ENCODE results near the gene RBM15.

Gene RBM15

GRCh38 chr1:110307239-110307974, 31.8 kb upstream of the RBM15 start:
- Histone ChIP-seq H3K4me3 (ENCODE audit: low read length) (no peak overlapping the region), H3K79me2 (ENCODE audit: control insufficient read depth, low read length) (no peaks in the 10 kb centered on the region), H3K27ac (ENCODE audit: low read depth, low read length) (no peak overlapping the region), H3K9me3 (ENCODE audit: control insufficient read depth, insufficient read depth, low read length) (no peaks in the 10 kb centered on the region), H3K4me2 (ENCODE audit: low read length) (no peak overlapping the region), H3K9me2 (replicated peaks; ENCODE audit: control insufficient read depth, low read length) (no peaks in the 10 kb centered on the region), H4K20me1 (ENCODE audit: control insufficient read depth, insufficient read depth, low read depth, low read length) (no peaks in the 10 kb centered on the region), H3K36me3 (ENCODE audit: control insufficient read depth, low read length) (no peaks in the 10 kb centered on the region), H3F3A (ENCODE audit: control insufficient read depth, insufficient read depth) (no peaks in the 10 kb centered on the region), H3K4me1 (ENCODE audit: control insufficient read depth, low read length) (no peaks in the 10 kb centered on the region), H3K27me3 (ENCODE audit: control insufficient read depth, low read length) (no peaks in the 10 kb centered on the region)
- TF ChIP-seq EZH2phosphoT487 (IDR thresholded peaks at IDR 0.05; ENCODE audit: borderline replicate concordance, low read length) (no peak), CTCF (IDR thresholded peaks at IDR 0.05; ENCODE audit: low read depth, low read length, poor library complexity, severe bottlenecking) (no peak)

DNA sequence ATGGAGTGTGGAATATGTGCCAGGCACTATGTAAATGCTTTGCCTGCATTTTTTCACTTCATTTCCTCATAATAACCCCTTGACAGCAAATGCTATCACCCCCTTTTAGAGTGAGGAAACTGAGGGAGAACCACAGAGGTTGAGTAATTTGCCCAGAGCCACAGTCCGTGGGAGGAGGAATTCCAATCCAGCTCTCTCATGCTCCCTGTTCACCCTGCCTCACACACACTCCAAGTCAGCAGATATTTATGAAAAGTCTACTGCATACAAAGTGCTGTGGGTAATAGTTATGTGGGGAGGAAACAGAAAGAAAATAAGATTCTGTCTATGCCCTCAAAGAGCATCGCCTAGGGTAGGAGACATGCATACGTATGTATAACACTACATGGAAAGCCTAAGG, 30.9 kb upstream of the RBM15 start:
- no peaks in the 10 kb centered on the region for H3K9me3 ChIP-seq (ENCODE audit: control insufficient read depth, insufficient read depth, low read length)
- no peak overlapping the region for H3K27ac ChIP-seq (ENCODE audit: low read depth, low read length)
- no peak overlapping the region for H3K4me3 ChIP-seq (ENCODE audit: low read length)
- H3F3A ChIP-seq (ENCODE audit: control insufficient read depth, insufficient read depth) = no peaks in the 10 kb centered on the region
- no peaks in the 10 kb centered on the region for H3K36me3 ChIP-seq (ENCODE audit: control insufficient read depth, low read length)
- no peaks in the 10 kb centered on the region for H4K20me1 ChIP-seq (ENCODE audit: control insufficient read depth, insufficient read depth, low read depth, low read length)
- TF ChIP-seq CTCF (IDR thresholded peaks at IDR 0.05; ENCODE audit: low read depth, low read length, poor library complexity, severe bottlenecking) = no peak
- TF ChIP-seq EZH2phosphoT487 (IDR thresholded peaks at IDR 0.05; ENCODE audit: borderline replicate concordance, low read length) = no peak
- no peaks in the 10 kb centered on the region for H3K79me2 ChIP-seq (ENCODE audit: control insufficient read depth, low read length)
- H3K27me3 ChIP-seq (ENCODE audit: control insufficient read depth, low read length) = no peaks in the 10 kb centered on the region
- no peaks in the 10 kb centered on the region for H3K9me2 ChIP-seq (replicated peaks; ENCODE audit: control insufficient read depth, low read length)
- H3K4me1 ChIP-seq (ENCODE audit: control insufficient read depth, low read length) = no peaks in the 10 kb centered on the region
- H3K4me2 ChIP-seq (ENCODE audit: low read length) = no peak overlapping the region

GRCh38 chr1:110309139-110309538, 30.0 kb upstream of the RBM15 start:
- Histone ChIP-seq H3K4me3 (ENCODE audit: low read length) (no peak overlapping the region), H3K4me1 (ENCODE audit: control insufficient read depth, low read length) (no peaks in the 10 kb centered on the region), H3K27ac (ENCODE audit: low read depth, low read length) (no peak overlapping the region), H3F3A (ENCODE audit: control insufficient read depth, insufficient read depth) (no peaks in the 10 kb centered on the region), H3K9me3 (ENCODE audit: control insufficient read depth, insufficient read depth, low read length) (no peaks in the 10 kb centered on the region), H3K9me2 (replicated peaks; ENCODE audit: control insufficient read depth, low read length) (no peaks in the 10 kb centered on the region), H3K79me2 (ENCODE audit: control insufficient read depth, low read length) (no peaks in the 10 kb centered on the region), H3K36me3 (ENCODE audit: control insufficient read depth, low read length) (no peaks in the 10 kb centered on the region), H3K4me2 (ENCODE audit: low read length) (no peak overlapping the region), H4K20me1 (ENCODE audit: control insufficient read depth, insufficient read depth, low read depth, low read length) (no peaks in the 10 kb centered on the region), H3K27me3 (ENCODE audit: control insufficient read depth, low read length) (no peaks in the 10 kb centered on the region)
- TF ChIP-seq CTCF (IDR thresholded peaks at IDR 0.05; ENCODE audit: low read depth, low read length, poor library complexity, severe bottlenecking) = no peak
- no peak for TF ChIP-seq EZH2phosphoT487 (IDR thresholded peaks at IDR 0.05; ENCODE audit: borderline replicate concordance, low read length)
